Neuron (in vitro differentiated cells): ENCODE results near the gene C6orf15.

Experiments used
- H2AFZ ChIP-seq: one replicate; pipeline ENCODE4 v1.6.1; 2013; ENCODE audit warnings: low read depth, mild to moderate bottlenecking, inconsistent platforms, low read length, moderate library complexity
- H3K27me3 ChIP-seq: one replicate; pipeline ENCODE4 v1.6.1; 2013; ENCODE audit warnings: low read length; ENCODE audit not compliant: insufficient read depth
- H3K36me3 ChIP-seq: one replicate; pipeline ENCODE4 v1.6.1; 2013; ENCODE audit warnings: low read length; ENCODE audit not compliant: insufficient read depth
- H3K4me1 ChIP-seq: one replicate; pipeline ENCODE4 v1.6.1; 2013; ENCODE audit warnings: low read length; ENCODE audit not compliant: insufficient read depth
- H3K4me3 ChIP-seq: 2 replicates; pipeline ENCODE4 v1.5.1; 2013; ENCODE audit warnings: mild to moderate bottlenecking, low read length, moderate library complexity
- H3K9me3 ChIP-seq: one replicate; pipeline ENCODE4 v1.6.1; 2013; ENCODE audit warnings: low read length

C6orf15 gene

DNA sequence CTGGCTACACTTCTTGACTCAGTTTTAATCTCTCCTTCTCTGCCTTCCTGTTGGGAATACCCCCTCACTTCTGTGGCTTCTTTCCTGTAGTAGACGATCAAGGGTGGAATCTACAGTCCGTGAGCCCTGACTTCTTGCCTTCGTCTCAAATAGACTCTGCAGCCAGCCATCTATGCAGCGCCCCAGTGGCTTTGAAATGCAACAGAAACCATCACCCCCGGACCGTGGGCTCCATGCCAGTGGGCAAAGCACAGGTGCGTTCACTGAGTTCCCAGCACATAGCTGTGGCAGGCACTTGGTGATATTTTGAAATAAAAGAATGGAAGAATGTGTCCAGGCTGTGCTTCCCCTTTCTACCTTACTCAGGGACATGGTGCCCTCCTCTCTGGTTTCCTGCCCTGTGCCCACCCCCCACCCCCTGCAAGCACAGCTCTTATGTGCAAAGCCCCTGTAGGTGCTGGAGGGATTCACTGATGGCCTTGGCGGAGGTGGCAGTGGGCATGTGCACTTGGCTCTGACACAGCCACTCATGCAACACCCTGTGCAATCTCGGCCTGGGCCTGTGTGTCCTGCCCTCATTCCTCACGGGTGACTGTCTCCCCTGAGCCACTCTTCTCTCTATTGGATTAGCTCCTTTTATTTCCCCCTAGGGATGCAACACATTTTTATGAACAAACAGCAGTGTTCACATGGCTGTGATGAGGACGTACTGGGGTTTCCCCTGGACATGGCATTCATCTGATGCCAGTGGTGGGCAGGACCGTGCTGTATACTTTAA, 13.4 kb upstream of the C6orf15 start:
- Histone ChIP-seq H3K27me3 (peaks cover 17% of the 10 kb centered on the region), H2AFZ (no peak overlapping the region), H3K4me1 (no peaks in the 10 kb centered on the region), H3K36me3 (no peaks in the 10 kb centered on the region), H3K4me3 (no peak overlapping the region), H3K9me3 (no peaks in the 10 kb centered on the region)

DNA sequence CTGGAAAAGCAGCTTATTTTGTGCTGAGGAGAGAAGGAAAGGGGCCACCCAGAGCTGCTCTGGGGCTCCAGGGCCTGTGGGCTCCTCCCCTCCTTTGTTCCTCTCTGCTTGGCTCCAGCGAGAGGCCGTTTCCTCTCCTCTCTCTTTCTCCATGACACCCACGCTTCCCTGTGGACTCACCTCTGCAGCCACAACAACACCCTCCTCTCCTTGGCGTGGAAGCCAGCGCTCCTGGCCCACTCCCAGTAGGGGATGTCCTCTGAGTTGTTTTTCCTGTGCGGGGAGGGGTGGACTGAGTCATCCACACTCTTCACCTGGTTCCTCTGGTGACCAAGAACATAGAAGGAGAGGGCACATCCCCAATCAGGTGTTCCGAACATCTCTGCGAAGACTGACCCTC, 12.8 kb upstream of the C6orf15 start:
- no peaks in the 10 kb centered on the region for H3K36me3 ChIP-seq
- no peak overlapping the region for H3K4me3 ChIP-seq
- no peaks in the 10 kb centered on the region for H3K9me3 ChIP-seq
- peaks cover 17% of the 10 kb centered on the region for H3K27me3 ChIP-seq
- H3K4me1 ChIP-seq = no peaks in the 10 kb centered on the region
- H2AFZ ChIP-seq = no peak overlapping the region

DNA sequence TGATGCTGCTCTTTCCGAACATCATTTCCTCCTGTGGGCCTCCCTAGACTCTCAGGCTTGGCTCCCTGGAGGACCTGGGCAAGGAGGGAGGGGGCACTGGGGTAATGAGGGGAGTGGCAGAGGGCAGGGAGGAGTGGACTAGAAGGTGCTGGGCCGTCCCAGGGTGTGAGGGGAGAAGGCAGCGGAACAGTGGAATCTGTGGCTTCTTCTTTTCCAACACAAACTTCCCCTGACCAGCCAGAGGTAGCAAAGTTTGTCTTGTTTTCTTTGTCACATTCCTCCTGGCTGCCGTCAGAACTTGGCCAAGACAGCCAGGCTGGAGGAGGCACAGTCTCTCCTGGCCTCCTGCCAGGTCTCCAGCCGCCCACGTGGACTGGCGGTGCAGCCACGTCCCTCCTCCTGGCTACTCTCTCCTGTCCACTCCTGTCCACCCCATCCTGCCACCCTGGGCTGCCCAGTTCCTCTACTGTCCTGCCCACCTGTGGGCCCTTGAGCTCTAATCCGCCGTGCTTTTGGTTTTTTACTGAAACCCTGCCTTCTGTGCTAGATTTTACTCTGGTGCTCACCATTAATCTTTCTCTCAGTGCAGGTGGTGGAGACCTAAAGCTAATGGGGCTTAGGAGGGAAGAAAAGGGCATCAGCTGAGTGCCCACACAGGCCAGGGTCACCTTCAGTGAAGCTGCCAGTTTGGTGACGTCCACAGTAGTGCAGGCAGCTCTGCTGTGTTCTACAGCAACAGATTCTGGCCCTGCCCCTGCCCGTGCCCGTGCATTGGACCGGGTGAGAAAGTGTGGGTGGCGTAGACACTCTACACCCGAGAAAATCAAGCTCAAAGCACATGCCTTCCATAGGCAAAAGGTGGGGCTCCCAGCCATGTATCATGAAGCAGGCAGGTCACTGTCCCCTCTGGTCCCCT, 10.7 kb upstream of the C6orf15 start:
- Histone ChIP-seq H3K9me3 (no peaks in the 10 kb centered on the region), H3K36me3 (no peaks in the 10 kb centered on the region), H3K4me1 (no peaks in the 10 kb centered on the region), H2AFZ (no peak overlapping the region), H3K4me3 (no peak overlapping the region), H3K27me3 (peaks cover 18% of the 10 kb centered on the region)

DNA sequence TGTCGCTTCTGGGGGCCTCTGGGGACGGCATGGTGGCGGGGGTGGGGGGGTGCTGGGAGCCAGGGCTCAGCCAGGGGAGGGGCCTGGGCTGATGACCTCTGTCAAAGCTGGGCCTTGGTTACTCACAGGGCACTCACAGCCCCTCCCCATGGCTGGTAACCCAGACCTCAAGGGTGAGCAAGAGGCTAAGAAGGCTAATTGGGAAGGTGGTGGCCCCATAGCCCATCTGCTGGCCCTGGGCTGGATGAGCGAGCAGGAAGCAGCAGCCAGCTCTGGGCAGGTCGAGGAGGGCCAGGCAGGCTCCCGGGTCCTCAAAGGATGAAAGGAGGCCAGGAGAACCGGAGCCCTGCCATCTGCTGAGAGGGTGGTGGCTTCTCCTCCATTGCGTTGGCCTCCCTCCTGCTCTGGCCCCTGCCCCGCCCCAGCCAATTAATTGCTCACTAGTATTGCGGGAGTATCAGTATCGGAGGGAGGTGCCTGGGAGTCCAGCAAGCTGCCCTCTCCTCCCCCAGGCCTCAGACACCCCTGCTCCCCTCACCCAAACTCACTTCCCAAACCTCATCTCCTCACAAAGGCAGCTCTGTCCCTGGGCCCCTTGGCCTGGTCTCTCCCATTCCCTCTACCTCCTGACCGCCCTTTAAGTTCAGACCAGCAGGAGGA, 8.9 kb upstream of the C6orf15 start:
- H3K4me3 ChIP-seq = no peak overlapping the region
- H3K4me1 ChIP-seq = no peaks in the 10 kb centered on the region
- H2AFZ ChIP-seq = no peak overlapping the region
- H3K27me3 ChIP-seq = peaks cover 19% of the 10 kb centered on the region
- no peaks in the 10 kb centered on the region for H3K9me3 ChIP-seq
- H3K36me3 ChIP-seq = no peaks in the 10 kb centered on the region

DNA sequence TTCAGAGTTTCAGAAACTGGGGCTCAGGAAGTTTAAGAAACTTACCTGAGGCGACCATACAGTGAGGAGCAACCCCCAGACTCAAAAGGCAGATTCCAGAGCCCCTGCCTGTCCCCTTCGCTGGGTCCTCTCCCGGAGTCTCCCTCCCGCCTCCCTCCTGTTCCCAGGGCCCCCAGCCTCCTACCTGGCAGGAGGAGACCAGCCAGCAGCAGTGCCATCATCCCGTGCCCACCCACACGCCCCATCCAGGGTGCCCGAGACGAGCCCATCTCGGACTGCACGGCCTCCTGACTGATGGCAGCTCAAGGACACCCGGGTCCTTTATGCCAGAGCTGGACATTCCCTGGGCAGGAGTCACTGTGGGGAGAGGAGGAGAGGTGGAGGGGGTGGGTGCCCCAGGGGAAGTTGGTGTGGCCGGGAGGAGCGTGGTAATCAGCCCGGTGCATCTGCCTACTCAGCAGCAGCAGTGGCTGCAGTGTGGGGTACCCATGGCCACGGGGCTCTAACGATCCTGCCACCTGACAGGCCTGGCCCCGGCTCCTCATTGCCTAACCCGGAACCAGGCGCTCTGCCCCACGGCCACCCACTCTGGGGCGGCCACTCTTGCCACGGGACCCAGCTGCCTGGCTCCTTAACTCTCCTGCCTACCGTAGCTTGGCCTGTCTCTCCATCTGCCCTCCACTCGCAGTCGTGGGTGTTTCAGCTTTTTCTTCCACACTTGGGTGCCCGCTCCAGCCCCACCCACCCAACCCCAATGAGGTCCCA, 8.0 kb upstream of the C6orf15 start, which contains the start of gene CDSN:
Gene CDSN (minus strand): TSS at position 296 of the 765 bp plus-strand sequence. CDS start 27 bp downstream, at position 269.
- H2AFZ ChIP-seq = no peak within 1 kb of the TSS
- no peaks in the 10 kb centered on the region for H3K9me3 ChIP-seq
- no peaks in the 10 kb centered on the region for H3K4me1 ChIP-seq
- no peaks in the 10 kb centered on the region for H3K36me3 ChIP-seq
- peaks cover 15% of the 10 kb centered on the region for H3K27me3 ChIP-seq
- H3K4me3 ChIP-seq = no peak within 1 kb of the TSS

DNA sequence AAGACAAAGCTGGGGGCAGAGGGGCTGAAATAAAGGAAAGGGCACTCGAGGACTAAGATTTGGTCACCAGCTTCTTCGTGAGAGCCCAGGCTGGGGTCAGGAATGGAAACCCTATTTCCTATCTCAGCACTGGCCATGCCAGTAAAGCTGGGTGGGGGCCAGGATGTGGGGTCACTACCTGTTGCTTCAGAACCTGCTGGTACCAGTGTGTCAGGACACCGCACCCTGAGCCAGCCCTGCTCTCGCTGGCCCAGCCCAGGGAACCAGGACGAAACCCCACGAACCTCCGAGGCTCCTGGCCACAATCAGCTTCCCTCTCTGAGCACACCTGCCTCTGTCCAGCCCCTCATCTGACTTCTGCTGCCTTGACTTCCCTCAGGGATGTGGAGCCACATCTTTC, 5.8 kb upstream of the C6orf15 start:
- no peak overlapping the region for H2AFZ ChIP-seq
- no peak overlapping the region for H3K4me3 ChIP-seq
- no peaks in the 10 kb centered on the region for H3K9me3 ChIP-seq

DNA sequence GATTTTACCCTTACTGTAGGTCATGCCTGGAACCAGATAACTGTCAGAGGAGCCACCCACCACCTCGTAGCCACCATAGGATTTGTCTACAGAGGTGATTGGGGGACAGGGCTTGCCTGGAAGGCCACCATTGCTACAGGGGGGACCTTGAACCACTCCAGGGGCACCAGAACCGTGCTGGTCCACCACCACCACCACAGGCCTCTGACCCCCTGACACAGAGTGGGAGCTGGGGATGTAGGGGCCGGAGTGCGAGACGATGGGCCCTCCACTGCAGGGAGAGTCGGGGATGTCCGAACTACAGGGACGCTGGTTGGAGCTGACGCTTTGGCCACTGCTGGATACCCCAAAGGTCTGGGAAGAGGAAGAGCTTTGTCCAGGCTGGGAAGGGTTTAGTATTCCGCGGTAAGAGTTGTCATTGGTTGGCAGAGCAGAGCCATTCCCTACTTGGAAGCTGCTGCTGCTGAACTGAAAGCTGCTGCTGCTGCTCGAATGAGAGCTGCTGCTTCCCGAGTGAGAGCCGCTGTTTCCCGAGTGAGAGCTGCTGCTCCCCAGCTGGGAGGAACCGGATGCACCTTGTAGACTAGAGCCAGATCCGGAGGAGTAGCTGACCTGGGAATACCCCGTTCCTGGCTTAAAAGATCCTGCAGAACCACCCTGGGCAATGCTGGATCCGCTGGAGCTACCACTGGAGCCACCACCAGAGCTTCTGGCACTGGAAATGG, 4.4 kb upstream of the C6orf15 start:
- no peaks in the 10 kb centered on the region for H3K9me3 ChIP-seq
- H3K36me3 ChIP-seq = no peaks in the 10 kb centered on the region
- H3K4me1 ChIP-seq = no peaks in the 10 kb centered on the region
- H3K4me3 ChIP-seq = no peak overlapping the region
- H2AFZ ChIP-seq = no peak overlapping the region
- H3K27me3 ChIP-seq = peaks cover 21% of the 10 kb centered on the region

More for the DNA sequence above, 5.8 kb upstream of the C6orf15 start:
- no peaks in the 10 kb centered on the region for H3K36me3 ChIP-seq
- no peaks in the 10 kb centered on the region for H3K4me1 ChIP-seq
- peaks cover 20% of the 10 kb centered on the region for H3K27me3 ChIP-seq

DNA sequence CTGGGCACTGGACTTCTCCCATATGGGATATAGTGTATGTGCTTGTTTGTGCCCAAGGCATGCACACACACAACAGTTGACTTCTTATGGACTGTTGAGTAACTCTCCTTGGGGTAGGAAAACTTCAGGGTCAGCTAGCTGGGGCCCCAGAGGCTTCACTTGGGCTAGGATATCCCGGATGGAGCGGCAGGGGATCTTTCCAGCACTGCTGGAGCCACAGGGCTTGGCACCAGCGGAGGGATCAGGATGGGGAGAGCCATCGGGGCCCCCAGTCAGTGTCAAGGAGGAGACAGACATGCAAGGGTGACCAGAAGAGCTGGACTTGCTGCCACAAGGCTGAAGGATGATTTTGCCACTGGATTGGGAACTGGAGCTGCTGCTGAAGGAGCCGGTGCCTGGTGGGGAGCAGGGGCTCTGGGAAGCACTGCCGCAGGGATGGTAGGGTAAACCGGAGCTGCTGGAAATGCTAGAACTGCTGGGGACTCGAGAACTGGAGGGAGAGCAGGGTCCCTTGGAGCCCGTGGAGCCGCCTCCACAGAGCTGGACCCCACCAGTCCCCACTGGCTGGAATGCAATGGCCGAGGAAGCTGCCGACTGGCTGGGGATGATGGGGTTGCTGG, 3.7 kb upstream of the C6orf15 start:
- no peak overlapping the region for H3K4me3 ChIP-seq
- peaks cover 21% of the 10 kb centered on the region for H3K27me3 ChIP-seq
- H3K4me1 ChIP-seq = no peaks in the 10 kb centered on the region
- H3K36me3 ChIP-seq = no peaks in the 10 kb centered on the region
- H2AFZ ChIP-seq = no peak overlapping the region
- no peaks in the 10 kb centered on the region for H3K9me3 ChIP-seq

DNA sequence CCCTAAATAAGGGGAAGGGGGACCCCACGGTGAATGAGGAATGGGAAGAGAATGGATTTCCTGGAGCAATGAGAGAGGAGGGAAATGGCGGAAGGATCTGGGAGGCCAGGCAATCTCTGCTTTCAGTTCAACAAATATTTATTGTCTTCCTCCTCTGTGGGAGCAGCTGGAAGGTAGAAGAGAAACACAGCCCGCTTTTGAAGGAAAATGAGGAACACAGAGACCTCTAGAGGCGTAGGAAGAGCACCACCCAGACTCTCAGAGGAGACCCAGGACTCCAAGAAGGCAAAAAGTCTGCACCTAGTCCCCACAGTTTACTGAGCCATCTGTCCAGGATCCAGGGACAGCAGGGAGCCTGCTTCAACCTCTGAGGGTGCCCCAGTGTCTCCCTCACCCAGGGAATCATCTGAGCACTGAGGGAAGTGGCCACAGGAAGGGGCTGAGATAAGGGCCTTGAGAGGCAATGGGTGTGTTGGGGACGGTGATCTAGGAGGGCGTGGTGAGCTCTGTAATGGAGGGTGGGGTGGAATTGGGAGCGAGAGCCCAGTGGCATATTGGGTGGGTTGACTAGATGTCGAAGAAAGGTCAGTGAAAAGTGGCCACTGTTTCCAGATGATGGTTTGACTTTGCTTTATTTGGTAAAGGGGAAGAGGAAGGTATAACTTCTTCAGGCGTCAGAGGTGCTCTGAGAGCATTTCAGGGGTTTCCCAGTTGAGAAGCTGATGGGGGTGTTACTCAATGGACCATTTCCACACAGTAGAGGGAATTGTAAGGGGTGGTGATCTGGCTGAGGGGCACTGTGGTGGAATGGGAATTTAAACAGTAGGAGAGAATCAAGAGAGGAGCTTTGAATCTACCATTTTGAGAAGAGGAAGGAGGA, 2.8 kb upstream of the C6orf15 start:
- no peak overlapping the region for H2AFZ ChIP-seq
- H3K4me1 ChIP-seq = no peaks in the 10 kb centered on the region
- H3K27me3 ChIP-seq = peaks cover 29% of the 10 kb centered on the region
- H3K9me3 ChIP-seq = no peaks in the 10 kb centered on the region
- H3K4me3 ChIP-seq = no peak overlapping the region
- H3K36me3 ChIP-seq = no peaks in the 10 kb centered on the region

DNA sequence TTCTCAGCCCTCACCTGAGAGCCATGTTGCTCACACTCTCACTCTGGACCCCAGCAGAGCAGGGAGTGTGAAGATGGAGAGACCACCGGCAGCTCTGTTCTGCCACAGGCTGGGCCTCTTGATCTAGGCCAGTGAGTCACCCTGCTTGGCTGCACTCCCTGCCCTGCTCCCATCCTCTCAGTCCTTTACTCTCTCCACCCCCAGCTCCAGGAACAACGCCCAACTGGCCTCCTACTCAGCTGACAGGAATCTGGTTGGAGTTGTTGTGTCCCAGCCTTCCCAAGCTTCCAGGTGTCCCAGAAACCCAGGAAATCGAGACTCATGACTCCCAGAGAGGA, 2.1 kb upstream of the C6orf15 start, which contains the start of gene PSORS1C1:
Gene PSORS1C1 (plus strand): TSS at position 260 of the 338 bp plus-strand sequence. CDS start 14,833 bp downstream, outside the sequence.
- Histone ChIP-seq H3K36me3 (no peaks in the 10 kb centered on the region), H3K4me3 (no peak within 1 kb of the TSS), H3K4me1 (no peaks in the 10 kb centered on the region), H3K27me3 (peaks cover 29% of the 10 kb centered on the region), H3K9me3 (no peaks in the 10 kb centered on the region), H2AFZ (no peak within 1 kb of the TSS)

DNA sequence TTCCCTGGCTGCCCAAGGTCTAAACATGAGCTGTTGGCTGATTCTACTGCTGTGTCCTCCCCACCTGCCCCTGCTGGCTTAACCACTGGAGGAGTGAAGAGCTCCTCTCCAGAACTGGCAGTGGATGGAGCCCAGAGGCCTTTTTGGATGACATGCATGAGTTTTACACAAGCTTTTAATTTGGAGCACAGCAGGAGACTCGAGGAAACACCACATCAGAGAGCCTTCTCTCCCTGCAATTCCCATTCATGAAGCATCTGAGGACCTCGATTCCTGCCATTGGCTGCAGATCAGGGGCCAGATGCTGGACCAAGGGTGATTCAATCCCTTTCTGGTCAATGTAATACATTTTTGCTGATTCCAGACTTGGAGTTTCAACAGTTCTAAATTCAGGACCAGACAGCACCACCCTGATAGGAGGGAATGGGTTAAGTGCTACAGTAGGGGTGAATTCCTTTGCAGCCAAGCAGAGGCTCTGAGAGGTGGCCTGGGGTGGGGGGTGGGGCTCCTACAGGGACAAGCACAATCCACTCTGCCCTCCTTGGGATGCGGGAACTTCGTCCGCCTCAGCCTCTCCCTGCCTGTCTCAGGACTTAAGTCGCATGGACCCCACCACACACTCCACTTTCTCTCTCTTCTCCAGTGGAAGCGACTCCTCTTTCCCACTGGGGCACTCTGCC, 1.6 kb upstream of the C6orf15 start:
- no peaks in the 10 kb centered on the region for H3K36me3 ChIP-seq
- H2AFZ ChIP-seq = no peak overlapping the region
- no peaks in the 10 kb centered on the region for H3K9me3 ChIP-seq
- no peaks in the 10 kb centered on the region for H3K4me1 ChIP-seq
- H3K4me3 ChIP-seq = no peak overlapping the region
- peaks cover 29% of the 10 kb centered on the region for H3K27me3 ChIP-seq
